Activated B cell treated with CpG ODN at 0.5 μM for 24 hours (primary cell): Measurements from ENCODE around the gene VPS25. TPM values are rescaled to one million over a fixed set of nuclear protein-coding genes. Genes with fewer than 3 reads are reported as not detected.

ENCODE experiments used
- ATAC-seq: fragments of 200-7000 bp; cut with Tn5 transposase; one replicate; pipeline ENCODE4 v1.10.0; 2021; ENCODE audit warnings: low read depth, mild to moderate bottlenecking, moderate library complexity
- CTCF ChIA-PET: fragments of 350-600 bp; sonication (Branson Sonifier 250); formaldehyde crosslinking; loops from one replicate; lab custom pipeline; 2021; ENCODE audit warnings: antibody characterized with exemption; lab: Charles Lee
- POLR2A ChIA-PET: fragments of 350-600 bp; sonication (Branson Sonifier 250); formaldehyde crosslinking; loops from one replicate; lab custom pipeline; 2021; ENCODE audit warnings: antibody characterized with exemption; lab: Charles Lee
- DNase-seq: peaks from one replicate; pipeline ENCODE4 v3.0.0; 2022
- H3K27ac Mint-ChIP-seq: one replicate; pipeline ENCODE4 v1.8.0; 2020; ENCODE audit warnings: mixed read lengths
- H3K27me3 Mint-ChIP-seq: one replicate; pipeline ENCODE4 v1.8.0; 2021; ENCODE audit warnings: mixed read lengths
- H3K36me3 Mint-ChIP-seq: one replicate; pipeline ENCODE4 v1.8.0; 2021; ENCODE audit warnings: low read depth, mixed read lengths
- H3K4me1 Mint-ChIP-seq: one replicate; pipeline ENCODE4 v1.8.0; 2021; ENCODE audit warnings: mixed read lengths
- H3K4me3 Mint-ChIP-seq: one replicate; pipeline ENCODE4 v1.8.0; 2020; ENCODE audit warnings: mild to moderate bottlenecking, mixed read lengths
- H3K9me3 Mint-ChIP-seq: one replicate; pipeline ENCODE4 v1.8.0; 2020; ENCODE audit warnings: mixed read lengths
- intact Hi-C: fragments of 100-400 bp; cut with micrococcal nuclease; formaldehyde crosslinking; loops from one replicate; pipeline ENCODE4 v1.15.1; 2024
- total RNA-seq: library from RNA; stranded (reverse); gene quantifications from 2 replicates; pipeline ENCODE4 v1.2.3, GENCODE V29; 2022
- TF ChIP-seq, protein P1 (sequence below): fragments of 200-600 bp; IDR thresholded peaks from one replicate; pipeline ENCODE4 v1.8.0; 2022; ENCODE audit warnings: antibody characterized with exemption, mild to moderate bottlenecking

Gene VPS25
- total RNA-seq, 1 donor from 2014 or later: 49.8 TPM

- ChIA-PET POLR2A (interaction anchor here (0.6 to 0.8 kb wide), 2 partner anchors 51 to 521 kb away, joined by 3 to 7 read pairs; no protein-coding TSS in a partner anchor), CTCF (no interaction called here)
- TF ChIP-seq, protein P1, sequence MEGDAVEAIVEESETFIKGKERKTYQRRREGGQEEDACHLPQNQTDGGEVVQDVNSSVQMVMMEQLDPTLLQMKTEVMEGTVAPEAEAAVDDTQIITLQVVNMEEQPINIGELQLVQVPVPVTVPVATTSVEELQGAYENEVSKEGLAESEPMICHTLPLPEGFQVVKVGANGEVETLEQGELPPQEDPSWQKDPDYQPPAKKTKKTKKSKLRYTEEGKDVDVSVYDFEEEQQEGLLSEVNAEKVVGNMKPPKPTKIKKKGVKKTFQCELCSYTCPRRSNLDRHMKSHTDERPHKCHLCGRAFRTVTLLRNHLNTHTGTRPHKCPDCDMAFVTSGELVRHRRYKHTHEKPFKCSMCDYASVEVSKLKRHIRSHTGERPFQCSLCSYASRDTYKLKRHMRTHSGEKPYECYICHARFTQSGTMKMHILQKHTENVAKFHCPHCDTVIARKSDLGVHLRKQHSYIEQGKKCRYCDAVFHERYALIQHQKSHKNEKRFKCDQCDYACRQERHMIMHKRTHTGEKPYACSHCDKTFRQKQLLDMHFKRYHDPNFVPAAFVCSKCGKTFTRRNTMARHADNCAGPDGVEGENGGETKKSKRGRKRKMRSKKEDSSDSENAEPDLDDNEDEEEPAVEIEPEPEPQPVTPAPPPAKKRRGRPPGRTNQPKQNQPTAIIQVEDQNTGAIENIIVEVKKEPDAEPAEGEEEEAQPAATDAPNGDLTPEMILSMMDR: no peak
- no peak for ATAC-seq
- Mint-ChIP-seq H3K4me1 (peaks cover 28% of the 10 kb centered on the region), H3K27me3 (peaks cover 2% of the 10 kb centered on the region), H3K36me3 (peaks cover 11% of the 10 kb centered on the region), H3K9me3 (no peaks in the 10 kb centered on the region), H3K4me3 (peak overlapping the region; percentile 16), H3K27ac (no peak overlapping the region)
- intact Hi-C loops: no loop called here
- DNase-seq: no peak
Measured at GRCh38 chr17:42795465-42795864, 22.2 kb downstream of the VPS25 start.

GRCh38 chr17:42796066-42796758, 23.0 kb downstream of the VPS25 start:
- ChIA-PET CTCF (no interaction called here), POLR2A (interaction anchor here (0.6 to 0.8 kb wide), 2 partner anchors 52 to 520 kb away, joined by 3 to 7 read pairs; no protein-coding TSS in a partner anchor)
- H3K4me1 Mint-ChIP-seq: peaks cover 28% of the 10 kb centered on the region
- ATAC-seq (no peak), DNase-seq (no peak)
- no peak overlapping the region for H3K4me3 Mint-ChIP-seq
- no peak overlapping the region for H3K27ac Mint-ChIP-seq
- H3K27me3 Mint-ChIP-seq: no peaks in the 10 kb centered on the region
- intact Hi-C loops: no loop called here
- peaks cover 11% of the 10 kb centered on the region for H3K36me3 Mint-ChIP-seq
- no peaks in the 10 kb centered on the region for H3K9me3 Mint-ChIP-seq
- TF ChIP-seq, protein P1: no peak

DNA sequence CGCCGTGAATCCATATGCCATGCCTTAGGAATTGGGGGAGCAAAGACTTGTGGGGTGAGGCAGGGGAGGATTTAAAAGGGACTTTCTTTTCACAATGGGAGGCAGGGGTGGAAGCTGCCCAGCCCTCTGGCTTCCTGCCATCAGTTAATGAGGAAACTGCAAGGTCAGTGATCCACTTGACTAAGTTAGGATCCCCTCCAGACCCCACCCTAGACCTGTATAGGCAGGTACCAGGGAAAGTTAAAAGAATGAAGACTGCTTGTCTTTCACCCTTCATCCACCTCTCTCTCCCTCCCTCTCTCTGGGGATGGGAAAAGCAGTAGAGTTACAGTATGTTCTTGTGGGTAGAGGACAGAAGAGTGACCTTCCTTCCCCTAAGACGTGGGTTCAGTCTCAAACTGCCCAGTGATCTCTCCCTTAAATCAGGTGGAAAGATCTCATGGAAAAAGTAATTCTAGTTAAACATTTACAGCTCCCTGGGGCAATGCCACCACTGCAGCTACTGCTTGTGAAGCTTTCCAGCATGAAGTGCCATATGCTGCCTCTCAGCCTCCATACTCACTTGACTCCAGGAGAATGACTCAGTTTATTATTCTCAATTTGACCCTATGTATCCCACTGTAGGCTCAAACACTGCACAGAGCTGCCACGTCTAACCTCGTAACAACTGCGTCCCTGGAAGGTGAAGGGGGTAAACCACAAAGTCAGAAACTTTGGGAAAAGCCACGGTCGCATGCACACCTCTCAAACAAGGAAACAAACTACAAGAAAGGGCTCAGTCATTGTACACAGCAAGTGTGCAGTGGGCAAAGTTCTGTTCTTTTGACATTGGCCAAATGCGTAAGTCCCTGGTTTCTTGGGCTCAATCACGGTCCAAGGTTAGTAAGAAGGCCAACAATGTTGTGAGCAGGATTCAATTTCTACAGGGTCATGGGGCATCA, 24.1 kb downstream of the VPS25 start:
- H3K4me3 Mint-ChIP-seq: peak overlapping the region; percentile 97
- no peaks in the 10 kb centered on the region for H3K27me3 Mint-ChIP-seq
- intact Hi-C loops: loop anchor here (1.0 kb wide), 3 partner anchors 24 to 52 kb away; partner anchors contain the start of genes BECN1, EZH1 and VPS25
- no peak overlapping the region for H3K27ac Mint-ChIP-seq
- no peaks in the 10 kb centered on the region for H3K9me3 Mint-ChIP-seq
- peaks cover 28% of the 10 kb centered on the region for H3K4me1 Mint-ChIP-seq
- ChIA-PET CTCF (interaction anchor here (1.6 kb wide), 1 partner anchor 219 kb away, joined by 5 read pairs; no protein-coding TSS in a partner anchor), POLR2A (interaction anchor here (0.6 to 1.8 kb wide), 3 partner anchors 20 to 127 kb away, joined by 3 to 11 read pairs (median 9); partner anchors contain the start of gene VPS25)
- ATAC-seq (no peak), DNase-seq (no peak)
- TF ChIP-seq, protein P1: no peak
- peaks cover 11% of the 10 kb centered on the region for H3K36me3 Mint-ChIP-seq

- ChIA-PET POLR2A (interaction anchor here (0.6 to 1.8 kb wide), 10 partner anchors 19 to 517 kb away, joined by 3 to 9 read pairs (median 4); partner anchors contain the start of genes BECN1, PSMC3IP, RAMP2 and RPL27), CTCF (interaction anchor here (1.6 kb wide), 1 partner anchor 220 kb away, joined by 5 read pairs; no protein-coding TSS in a partner anchor)
- H3K27me3 Mint-ChIP-seq: no peaks in the 10 kb centered on the region
- H3K27ac Mint-ChIP-seq: peak overlapping the region; percentile 81
- H3K4me3 Mint-ChIP-seq: peak overlapping the region; percentile 97
- DNase-seq: no peak
- H3K36me3 Mint-ChIP-seq: peaks cover 11% of the 10 kb centered on the region
- H3K4me1 Mint-ChIP-seq: peaks cover 28% of the 10 kb centered on the region
- TF ChIP-seq, protein P1: no peak
- intact Hi-C loops: loop anchor here (1.0 kb wide), 3 partner anchors 25 to 53 kb away; partner anchors contain the start of genes BECN1, EZH1 and VPS25
- no peak for ATAC-seq
- H3K9me3 Mint-ChIP-seq: no peaks in the 10 kb centered on the region
Measured at GRCh38 chr17:42798011-42798382, 24.7 kb downstream of the VPS25 start.
